NCI-H2196 treated with DMSO at 0.1 percent for 48 hours (cell line): ENCODE data around the gene FBXL7.

Experiments used
- DNase-seq: peaks from one replicate; lab custom pipeline; 2025; ENCODE audit not compliant: unreplicated experiment; lab: John Stamatoyannopoulos, UW

Gene FBXL7

DNA sequence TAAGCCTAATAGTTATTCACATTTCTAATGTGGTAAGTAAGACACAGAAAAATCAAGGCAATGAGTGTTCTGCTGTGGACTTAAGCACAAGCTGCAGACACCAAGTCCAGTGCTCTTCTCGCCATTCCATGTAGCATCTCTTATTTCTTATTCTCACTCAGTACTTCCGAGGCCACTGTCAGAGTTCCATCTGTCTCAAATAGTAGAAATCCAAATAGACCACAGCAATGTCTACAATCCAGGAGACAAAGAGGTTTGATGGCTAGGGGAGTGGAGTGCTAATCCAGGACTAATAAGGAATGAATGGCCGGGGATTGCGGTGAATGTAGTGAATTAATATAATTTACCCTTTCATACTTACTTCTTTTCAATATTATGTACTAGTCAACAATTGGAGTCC is 147.3 kb downstream of the FBXL7 start:
- no peak for DNase-seq

DNA sequence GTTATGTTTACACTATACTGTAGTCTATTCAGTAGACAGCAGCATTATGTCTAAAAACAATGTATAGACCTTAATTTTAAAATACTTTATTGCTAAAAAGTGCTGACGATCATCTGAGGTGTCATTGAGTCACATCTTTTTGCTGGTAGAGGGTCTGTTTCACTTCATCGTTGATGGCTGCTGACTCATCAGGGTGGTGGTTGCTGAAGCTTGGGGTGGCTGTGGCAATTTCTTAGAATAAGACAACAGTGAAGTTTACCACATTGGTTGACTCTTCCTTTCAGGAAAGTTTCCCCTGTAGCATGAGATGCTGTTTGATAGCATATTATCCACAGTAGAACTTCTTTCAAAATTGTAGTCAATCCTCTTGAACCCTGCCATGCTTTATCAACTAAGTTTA is 150.3 kb downstream of the FBXL7 start:
- no peak for DNase-seq

DNA sequence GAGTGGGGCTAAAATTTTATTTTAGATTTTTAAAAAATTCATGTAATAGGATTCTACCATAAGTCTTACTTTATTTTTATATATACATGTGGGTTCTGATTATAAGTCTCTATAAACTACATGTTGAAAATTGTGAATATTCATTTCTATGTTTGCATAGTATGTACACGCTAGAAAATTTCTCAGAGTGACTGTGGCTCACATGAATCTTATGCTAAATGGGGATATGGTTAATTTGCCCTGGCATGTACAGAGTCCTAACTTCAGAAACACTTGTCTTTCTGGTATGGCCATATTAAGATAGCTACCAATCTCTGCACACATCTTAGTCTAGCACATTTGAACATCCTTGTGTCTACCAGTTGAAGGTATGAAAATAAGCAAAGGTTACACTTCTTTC is 154.8 kb downstream of the FBXL7 start:
- DNase-seq, result no peak

- no peak for DNase-seq
Observed at GRCh38 chr5:15655683-15656082, 155.7 kb downstream of the FBXL7 start.

- DNase-seq, result no peak
Observed at GRCh38 chr5:15664961-15665360, 165.0 kb downstream of the FBXL7 start.

- no peak for DNase-seq
Observed at GRCh38 chr5:15669826-15670225, 169.8 kb downstream of the FBXL7 start.

DNA sequence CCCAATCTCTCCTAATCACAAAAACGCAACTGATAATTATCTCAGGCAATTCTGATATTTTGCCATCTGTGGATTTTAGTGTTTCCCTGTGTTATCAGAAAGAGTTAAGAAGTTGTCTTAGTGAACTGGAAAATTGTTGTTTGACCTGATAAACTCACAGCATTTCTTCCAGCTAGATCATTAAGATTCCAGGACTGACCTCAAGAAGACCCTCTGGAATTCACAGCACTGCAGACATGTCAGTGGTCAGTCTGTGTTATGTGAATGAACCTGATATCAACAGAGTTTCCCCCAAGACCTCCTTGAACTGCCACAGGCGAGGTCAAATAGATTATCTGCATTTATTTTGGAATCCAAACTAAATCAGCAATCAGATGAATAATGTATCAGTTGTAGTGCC is 174.7 kb downstream of the FBXL7 start:
- no peak for DNase-seq

DNA sequence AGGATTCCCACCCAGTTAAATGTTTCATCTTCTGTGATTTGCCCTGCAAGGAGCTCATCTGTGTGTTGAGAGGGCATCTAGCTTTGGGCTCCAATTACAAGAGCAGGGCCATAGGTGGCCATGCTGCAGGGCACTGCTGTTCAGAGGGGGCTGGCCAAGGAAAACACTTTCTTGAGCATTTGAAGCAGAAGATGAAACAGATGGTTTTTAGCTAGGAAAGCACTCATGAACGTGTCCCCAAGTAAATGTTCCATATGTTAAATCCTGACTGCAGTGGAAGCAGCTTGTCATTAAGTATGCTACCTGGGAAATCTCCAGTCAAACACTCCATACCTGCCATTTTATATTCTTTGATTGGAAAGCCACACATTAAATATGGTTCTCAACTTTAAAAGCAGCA is 176.6 kb downstream of the FBXL7 start:
- no peak for DNase-seq

DNA sequence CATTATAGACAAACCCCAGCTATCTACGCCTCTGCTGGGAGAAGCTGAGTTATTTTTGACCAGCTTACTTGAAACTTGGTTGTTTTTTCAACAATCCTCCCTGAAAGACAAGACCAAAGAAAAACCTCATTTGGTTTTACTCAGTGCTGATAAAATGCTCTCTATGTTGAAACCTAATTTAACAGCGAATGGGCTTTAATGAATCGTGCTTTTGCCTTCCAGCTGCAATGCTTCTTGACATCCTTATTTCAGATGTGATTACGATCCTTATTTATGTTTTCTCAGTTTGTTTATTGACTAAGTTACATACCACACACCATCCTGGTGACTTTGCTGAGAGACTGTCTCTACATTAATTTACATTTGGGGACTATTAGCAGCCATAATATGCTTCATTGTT is 179.2 kb downstream of the FBXL7 start:
- DNase-seq, result no peak

- no peak for DNase-seq
Observed at GRCh38 chr5:15680455-15680854, 180.5 kb downstream of the FBXL7 start.

DNA sequence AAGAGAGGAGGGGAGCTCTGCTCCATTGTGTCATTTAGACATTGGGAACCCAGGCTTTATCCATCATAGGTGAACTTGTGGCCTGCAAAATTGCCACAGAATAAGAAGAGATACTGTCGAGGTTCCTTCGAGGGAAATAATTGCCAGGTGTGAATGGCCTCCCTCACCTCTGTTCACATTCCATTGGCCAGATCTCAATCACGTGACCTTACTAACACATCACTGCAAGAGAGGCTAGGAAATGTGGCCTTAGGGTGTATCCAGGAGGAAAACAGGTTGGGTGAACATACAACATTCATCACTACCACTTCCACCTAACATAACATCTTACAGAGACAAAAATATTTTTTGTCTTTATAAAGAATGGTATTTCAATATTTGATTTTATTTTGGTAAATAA is 182.1 kb downstream of the FBXL7 start:
- no peak for DNase-seq

DNA sequence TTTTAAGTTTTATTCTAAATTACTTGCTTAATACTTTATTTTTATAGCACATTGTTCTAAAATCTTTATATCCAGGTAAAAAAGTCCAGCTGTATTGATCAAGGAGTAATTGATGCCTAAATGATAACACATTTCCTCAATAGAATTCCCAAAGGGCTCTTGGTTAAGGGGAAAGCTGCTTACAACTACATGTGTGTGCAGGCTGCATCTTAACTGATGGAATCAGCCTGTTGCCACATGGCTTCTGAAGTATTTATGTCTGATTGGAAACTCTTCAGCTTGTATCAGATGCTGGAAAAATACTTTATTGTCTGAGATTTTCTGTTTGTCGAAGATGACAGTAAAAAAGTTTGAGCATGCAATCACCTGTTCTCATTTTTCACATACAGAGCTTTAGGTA is 182.6 kb downstream of the FBXL7 start:
- no peak for DNase-seq

DNA sequence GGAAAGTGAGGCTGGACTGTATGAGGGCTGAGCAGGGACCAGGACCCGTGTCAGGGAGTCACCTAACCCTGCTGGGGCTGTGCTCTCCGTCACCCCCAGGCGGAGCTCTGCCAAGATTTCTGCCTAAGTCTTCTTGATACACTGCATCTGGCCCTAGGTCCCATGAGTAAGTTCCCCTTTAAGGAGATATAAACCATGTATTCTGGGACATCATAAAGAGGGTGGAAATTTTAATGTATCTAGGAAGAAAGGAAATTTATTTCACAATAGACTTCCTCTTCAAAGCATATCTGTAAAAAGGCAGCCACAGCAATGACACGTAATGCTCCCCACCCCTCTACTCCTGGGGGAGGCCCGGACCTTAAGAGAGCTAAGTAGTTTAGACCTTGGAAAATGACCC is 183.4 kb downstream of the FBXL7 start:
- no peak for DNase-seq

DNA sequence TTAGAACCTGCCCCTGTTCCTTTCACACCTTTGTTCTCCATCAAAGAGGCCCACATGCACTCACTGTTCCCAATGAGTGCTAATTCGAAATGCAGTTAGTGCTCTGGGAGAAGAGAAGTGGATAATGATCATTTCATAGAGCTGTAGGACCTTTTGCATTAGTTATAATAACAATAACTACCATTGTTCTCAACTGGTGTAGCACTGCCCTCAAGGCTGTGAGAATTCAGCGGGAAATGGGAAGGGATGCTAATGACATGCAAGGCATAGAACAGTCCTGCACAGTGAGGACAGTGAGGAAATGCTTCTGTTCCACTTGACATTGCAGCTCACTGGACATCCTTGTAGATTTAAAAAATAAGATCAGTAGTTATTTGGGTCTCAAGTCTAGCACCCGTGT is 187.4 kb downstream of the FBXL7 start:
- DNase-seq, result no peak

- no peak for DNase-seq
Observed at GRCh38 chr5:15689836-15690235, 189.9 kb downstream of the FBXL7 start.

DNA sequence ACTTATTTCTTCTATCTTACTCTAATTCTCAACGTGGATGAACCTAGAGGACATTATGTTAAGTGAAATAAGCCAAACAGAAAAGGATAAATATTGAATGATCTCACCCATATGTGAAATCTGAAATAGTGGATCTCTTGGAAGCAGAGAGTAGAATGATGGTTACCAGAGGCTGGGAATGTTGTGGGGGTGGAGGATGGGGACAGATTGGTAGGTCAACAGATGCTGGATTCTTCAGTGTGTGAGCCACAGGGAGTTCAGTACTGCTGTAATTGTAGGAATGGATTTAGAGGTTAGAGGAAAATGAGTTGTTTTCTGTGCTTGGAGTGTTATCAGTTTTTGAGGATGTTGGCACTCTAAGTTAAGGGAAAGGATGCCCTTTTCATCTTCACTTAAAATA is 190.6 kb downstream of the FBXL7 start:
- no peak for DNase-seq

DNA sequence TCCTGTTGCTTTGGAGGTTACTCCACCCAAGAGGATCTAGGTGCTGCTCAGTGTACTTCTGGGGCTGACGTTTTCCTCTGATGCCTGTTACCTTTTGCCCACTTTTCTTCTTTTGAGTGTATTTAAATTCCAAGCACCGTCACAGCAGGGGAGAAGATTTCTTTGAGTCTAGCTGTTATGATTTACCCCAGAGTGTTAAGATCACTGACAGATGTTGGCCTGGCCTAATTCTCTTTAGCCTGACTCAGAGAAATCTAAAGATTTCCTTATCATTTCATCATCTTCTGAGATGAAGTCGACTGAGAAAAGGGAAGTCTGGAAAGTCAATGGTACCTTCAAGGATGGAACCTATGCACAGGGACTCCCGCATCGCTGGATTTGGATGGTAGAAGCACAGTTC is 191.5 kb downstream of the FBXL7 start:
- DNase-seq, result no peak

DNA sequence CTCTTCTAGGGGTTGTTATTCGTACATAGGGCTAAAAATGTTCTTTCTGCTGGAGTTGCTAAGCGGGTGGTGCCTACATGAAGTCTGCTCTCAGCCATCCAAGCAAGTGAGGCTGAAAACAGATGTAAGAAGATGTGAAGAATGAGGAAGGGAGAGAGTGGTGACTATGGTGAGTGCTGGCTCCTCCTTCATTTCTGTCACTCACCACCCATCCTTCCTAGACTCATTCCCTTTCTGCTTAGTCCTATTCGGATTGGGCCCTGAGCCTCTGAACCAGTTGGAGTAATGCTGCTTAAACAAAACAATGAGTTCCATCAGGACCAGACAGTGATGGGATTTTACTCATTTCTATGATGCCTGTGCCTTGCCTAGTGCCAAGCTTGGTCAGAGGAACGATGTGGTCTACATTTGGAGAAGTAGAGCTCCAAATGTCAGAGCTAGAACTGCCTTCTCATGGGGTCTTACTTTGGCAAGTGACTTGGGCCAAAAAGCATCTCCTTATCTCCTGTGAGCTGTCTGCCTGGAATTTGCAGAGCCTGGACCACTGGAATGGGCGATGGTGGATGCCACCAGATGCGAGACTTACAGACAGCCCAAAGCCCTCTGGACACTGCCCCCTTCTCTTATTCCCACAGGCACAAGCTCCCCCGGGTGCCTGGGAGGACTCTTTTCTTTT is 192.9 kb downstream of the FBXL7 start:
- DNase-seq, result no peak

- DNase-seq, result no peak
Observed at GRCh38 chr5:15693382-15693728, 193.4 kb downstream of the FBXL7 start.

GRCh38 chr5:15693933-15694332 is 194.0 kb downstream of the FBXL7 start:
- DNase-seq, result no peak

GRCh38 chr5:15694696-15695214 is 194.8 kb downstream of the FBXL7 start:
- no peak for DNase-seq

GRCh38 chr5:15695215-15695731 is 195.3 kb downstream of the FBXL7 start:
- DNase-seq, result no peak

- no peak for DNase-seq
Observed at GRCh38 chr5:15700373-15700772, 200.4 kb downstream of the FBXL7 start.
